ENCODE measurements around the gene VPS39. TPM values are rescaled to one million over a fixed set of nuclear protein-coding genes. Genes with fewer than 3 reads are reported as not detected.

Gene VPS39
- total RNA-seq, 1 donor from 2014 or later = 91.9 TPM

DNA sequence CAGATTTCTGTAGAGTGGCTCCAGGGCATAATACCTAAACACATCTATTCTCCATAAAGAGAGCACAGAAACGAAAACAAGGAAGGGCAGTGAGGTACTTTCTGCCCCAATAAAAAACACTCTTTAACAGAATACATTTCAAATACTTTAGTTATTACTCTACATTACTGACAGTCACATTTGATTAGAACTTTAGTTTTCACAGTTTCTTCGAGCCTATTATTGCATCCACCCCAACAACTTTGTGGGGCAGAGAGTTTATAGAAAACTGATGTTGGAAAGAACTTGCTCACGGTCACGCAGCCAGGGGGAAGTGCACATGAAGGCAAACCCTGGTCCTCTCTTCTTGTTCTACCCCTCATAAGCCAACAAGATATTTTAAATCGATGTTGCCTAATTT lies 9.0 kb downstream of the VPS39 start:
- Histone ChIP-seq H3K36me3 (peaks cover 18 to 22% of the 10 kb centered on the region in 2 donors), H3K4me3 (no peak overlapping the region), H3K27me3 (no peaks in the 10 kb centered on the region), H3K27ac (no peak overlapping the region), H3K9me3 (no peaks in the 10 kb centered on the region), H3K4me1 (no peaks in the 10 kb centered on the region)
- DNase-seq (ENCODE audit: low spot score in 2 of 2) = no peak
- no peak for TF ChIP-seq CTCF (IDR thresholded peaks at IDR 0.05)
- intact Hi-C loops (cut with DNase I) = no loop called here

GRCh38 chr15:42198516-42198915 lies 9.6 kb downstream of the VPS39 start:
- intact Hi-C loops (cut with DNase I) = no loop called here
- Histone ChIP-seq H3K9me3 (no peaks in the 10 kb centered on the region), H3K27ac (no peak overlapping the region), H3K4me3 (no peak overlapping the region), H3K4me1 (no peaks in the 10 kb centered on the region), H3K36me3 (peaks cover 18 to 23% of the 10 kb centered on the region in 2 donors), H3K27me3 (no peaks in the 10 kb centered on the region)
- no peak for TF ChIP-seq CTCF (IDR thresholded peaks at IDR 0.05)
- DNase-seq (ENCODE audit: low spot score in 2 of 2) = no peak

- DNase-seq (ENCODE audit: low spot score in 2 of 2) = no peak
- H3K36me3 ChIP-seq = peaks cover 40 to 43% of the 10 kb centered on the region in 2 donors
Observed at GRCh38 chr15:42194513-42194912, 13.6 kb downstream of the VPS39 start.

GRCh38 chr15:42193383-42193782 lies 14.7 kb downstream of the VPS39 start:
- no peak for TF ChIP-seq CTCF (IDR thresholded peaks at IDR 0.05)
- no peaks in the 10 kb centered on the region for H3K9me3 ChIP-seq
- H3K27me3 ChIP-seq = no peaks in the 10 kb centered on the region
- peaks cover 41 to 46% of the 10 kb centered on the region in 2 donors for H3K36me3 ChIP-seq
- DNase-seq (ENCODE audit: low spot score in 2 of 2) = no peak
- no peak overlapping the region for H3K4me3 ChIP-seq
- H3K27ac ChIP-seq = no peak overlapping the region
- intact Hi-C loops (cut with DNase I) = no loop called here
- no peaks in the 10 kb centered on the region for H3K4me1 ChIP-seq

More at GRCh38 chr15:42194513-42194912, 13.6 kb downstream of the VPS39 start:
- intact Hi-C loops (cut with DNase I) = no loop called here
- H3K4me3 ChIP-seq = no peak overlapping the region
- H3K27me3 ChIP-seq = no peaks in the 10 kb centered on the region
- no peaks in the 10 kb centered on the region for H3K4me1 ChIP-seq
- TF ChIP-seq CTCF (IDR thresholded peaks at IDR 0.05) = no peak
- H3K9me3 ChIP-seq = no peaks in the 10 kb centered on the region
- no peak overlapping the region for H3K27ac ChIP-seq

GRCh38 chr15:42191610-42192346 lies 16.3 kb downstream of the VPS39 start:
- intact Hi-C loops (cut with DNase I) = no loop called here
- Histone ChIP-seq H3K4me1 (no peaks in the 10 kb centered on the region), H3K27ac (no peak overlapping the region), H3K27me3 (no peaks in the 10 kb centered on the region), H3K4me3 (no peak overlapping the region), H3K9me3 (no peaks in the 10 kb centered on the region), H3K36me3 (peaks cover 47 to 56% of the 10 kb centered on the region in 2 donors)
- DNase-seq (ENCODE audit: low spot score in 2 of 2) = no peak
- no peak for TF ChIP-seq CTCF (IDR thresholded peaks at IDR 0.05)

Measured in ascending aorta (tissue), 2 donors.